Stimulated activated naive CD8-positive, alpha-beta T cell treated with anti-CD3 and anti-CD28 coated beads, Interleukin-15, Interleukin-2, amounts not matched to agents 100 ng/mL and 50 ng/mL, for 24 hours (primary cell): ENCODE data around the gene BRD1.

Source experiments
- H3K27ac Mint-ChIP-seq: one replicate; pipeline ENCODE4 v1.8.0; 2021; ENCODE audit warnings: mild to moderate bottlenecking, mixed read lengths
- H3K27me3 Mint-ChIP-seq: one replicate; pipeline ENCODE4 v1.8.0; 2021; ENCODE audit warnings: mixed read lengths
- H3K36me3 Mint-ChIP-seq: one replicate; pipeline ENCODE4 v1.8.0; 2021; ENCODE audit warnings: low read depth, mixed read lengths
- H3K4me1 Mint-ChIP-seq: one replicate; pipeline ENCODE4 v1.8.0; 2021; ENCODE audit warnings: low read depth, mixed read lengths
- H3K4me3 Mint-ChIP-seq: one replicate; pipeline ENCODE4 v1.8.0; 2021; ENCODE audit warnings: mild to moderate bottlenecking, mixed read lengths
- H3K9me3 Mint-ChIP-seq: one replicate; pipeline ENCODE4 v1.8.0; 2021; ENCODE audit warnings: mixed read lengths

The BRD1 gene

GRCh38 chr22:49779211-49779610 is 48.5 kb downstream of the BRD1 start:
- H3K4me1 Mint-ChIP-seq, result peaks cover 13% of the 10 kb centered on the region
- H3K4me3 Mint-ChIP-seq, result no peak overlapping the region
- no peaks in the 10 kb centered on the region for H3K9me3 Mint-ChIP-seq
- H3K27me3 Mint-ChIP-seq, result no peaks in the 10 kb centered on the region
- H3K36me3 Mint-ChIP-seq, result peaks cover 32% of the 10 kb centered on the region
- H3K27ac Mint-ChIP-seq, result no peak overlapping the region

- peaks cover 32% of the 10 kb centered on the region for H3K36me3 Mint-ChIP-seq
- no peaks in the 10 kb centered on the region for H3K27me3 Mint-ChIP-seq
- no peak overlapping the region for H3K27ac Mint-ChIP-seq
- H3K9me3 Mint-ChIP-seq, result no peaks in the 10 kb centered on the region
- no peak overlapping the region for H3K4me3 Mint-ChIP-seq
- peaks cover 19% of the 10 kb centered on the region for H3K4me1 Mint-ChIP-seq
Observed at GRCh38 chr22:49777569-49778249, 50.0 kb downstream of the BRD1 start.

- H3K4me3 Mint-ChIP-seq, result no peak overlapping the region
- H3K36me3 Mint-ChIP-seq, result peaks cover 32% of the 10 kb centered on the region
- H3K9me3 Mint-ChIP-seq, result no peaks in the 10 kb centered on the region
- no peaks in the 10 kb centered on the region for H3K27me3 Mint-ChIP-seq
- H3K4me1 Mint-ChIP-seq, result peaks cover 16% of the 10 kb centered on the region
- no peak overlapping the region for H3K27ac Mint-ChIP-seq
Observed at GRCh38 chr22:49776891-49777290, 50.8 kb downstream of the BRD1 start.

GRCh38 chr22:49775867-49776511 is 51.7 kb downstream of the BRD1 start:
- Mint-ChIP-seq H3K4me1 (peaks cover 11% of the 10 kb centered on the region), H3K9me3 (no peaks in the 10 kb centered on the region), H3K4me3 (no peak overlapping the region), H3K27me3 (no peaks in the 10 kb centered on the region), H3K36me3 (peaks cover 32% of the 10 kb centered on the region), H3K27ac (no peak overlapping the region)

GRCh38 chr22:49775191-49775866 is 52.3 kb downstream of the BRD1 start:
- Mint-ChIP-seq H3K9me3 (no peaks in the 10 kb centered on the region), H3K27me3 (no peaks in the 10 kb centered on the region), H3K36me3 (peaks cover 32% of the 10 kb centered on the region), H3K27ac (no peak overlapping the region), H3K4me1 (peaks cover 11% of the 10 kb centered on the region), H3K4me3 (no peak overlapping the region)

- peaks cover 11% of the 10 kb centered on the region for H3K4me1 Mint-ChIP-seq
- peaks cover 32% of the 10 kb centered on the region for H3K36me3 Mint-ChIP-seq
- no peaks in the 10 kb centered on the region for H3K9me3 Mint-ChIP-seq
- H3K27me3 Mint-ChIP-seq, result no peaks in the 10 kb centered on the region
- no peak overlapping the region for H3K4me3 Mint-ChIP-seq
- no peak overlapping the region for H3K27ac Mint-ChIP-seq
Observed at GRCh38 chr22:49774499-49775151, 53.0 kb downstream of the BRD1 start.

GRCh38 chr22:49774046-49774445 is 53.6 kb downstream of the BRD1 start:
- no peaks in the 10 kb centered on the region for H3K27me3 Mint-ChIP-seq
- H3K9me3 Mint-ChIP-seq, result no peaks in the 10 kb centered on the region
- no peak overlapping the region for H3K27ac Mint-ChIP-seq
- H3K4me1 Mint-ChIP-seq, result peaks cover 11% of the 10 kb centered on the region
- H3K36me3 Mint-ChIP-seq, result peaks cover 27% of the 10 kb centered on the region
- H3K4me3 Mint-ChIP-seq, result no peak overlapping the region

- peaks cover 11% of the 10 kb centered on the region for H3K4me1 Mint-ChIP-seq
- H3K4me3 Mint-ChIP-seq, result no peak overlapping the region
- no peaks in the 10 kb centered on the region for H3K27me3 Mint-ChIP-seq
- no peaks in the 10 kb centered on the region for H3K9me3 Mint-ChIP-seq
- H3K36me3 Mint-ChIP-seq, result peaks cover 26% of the 10 kb centered on the region
- H3K27ac Mint-ChIP-seq, result no peak overlapping the region
Observed at GRCh38 chr22:49773531-49773930, 54.1 kb downstream of the BRD1 start.

GRCh38 chr22:49772692-49773091 is 55.0 kb downstream of the BRD1 start:
- Mint-ChIP-seq H3K9me3 (no peaks in the 10 kb centered on the region), H3K27me3 (no peaks in the 10 kb centered on the region), H3K36me3 (peaks cover 23% of the 10 kb centered on the region), H3K27ac (no peak overlapping the region), H3K4me3 (no peak overlapping the region), H3K4me1 (peaks cover 12% of the 10 kb centered on the region)

GRCh38 chr22:49771266-49772065 is 56.2 kb downstream of the BRD1 start:
- Mint-ChIP-seq H3K27me3 (no peaks in the 10 kb centered on the region), H3K36me3 (peaks cover 21% of the 10 kb centered on the region), H3K27ac (no peak overlapping the region), H3K4me1 (peaks cover 16% of the 10 kb centered on the region), H3K9me3 (peaks cover 7% of the 10 kb centered on the region), H3K4me3 (no peak overlapping the region)

- Mint-ChIP-seq H3K27me3 (no peaks in the 10 kb centered on the region), H3K36me3 (peaks cover 21% of the 10 kb centered on the region), H3K4me3 (no peak overlapping the region), H3K4me1 (peaks cover 16% of the 10 kb centered on the region), H3K27ac (no peak overlapping the region), H3K9me3 (peaks cover 7% of the 10 kb centered on the region)
Observed at GRCh38 chr22:49770547-49771265, 57.0 kb downstream of the BRD1 start.

GRCh38 chr22:49769691-49770546 is 57.8 kb downstream of the BRD1 start:
- Mint-ChIP-seq H3K36me3 (peaks cover 21% of the 10 kb centered on the region), H3K9me3 (peaks cover 7% of the 10 kb centered on the region), H3K27ac (no peak overlapping the region), H3K27me3 (no peaks in the 10 kb centered on the region), H3K4me3 (no peak overlapping the region), H3K4me1 (peaks cover 16% of the 10 kb centered on the region)

- Mint-ChIP-seq H3K27ac (no peak overlapping the region), H3K36me3 (peaks cover 16% of the 10 kb centered on the region), H3K4me3 (no peak overlapping the region), H3K4me1 (peaks cover 16% of the 10 kb centered on the region), H3K27me3 (no peaks in the 10 kb centered on the region), H3K9me3 (peaks cover 7% of the 10 kb centered on the region)
Observed at GRCh38 chr22:49768951-49769690, 58.6 kb downstream of the BRD1 start.
